Measurements from ENCODE around the gene ZFAND3. TPM values are rescaled to one million over a fixed set of nuclear protein-coding genes. Genes with fewer than 3 reads are reported as not detected.

The ZFAND3 gene
- total and polyA plus RNA-seq, 2 donors (not counting 3 experiments of a cell fraction or from before 2014, with no cell fraction given), result 15.4 to 54.2 TPM

GRCh38 chr6:37777272-37777834 is 42.2 kb upstream of the ZFAND3 start:
- BruUV-seq (replicated peaks), result no TSS peak
- Histone ChIP-seq H4K20me1 (replicated peaks; ENCODE audit: control insufficient read depth, extremely low read depth, insufficient read depth, low read length) (no peaks in the 10 kb centered on the region), H3K9ac (replicated peaks; ENCODE audit: extremely low read depth, insufficient read depth, low read length) (no peak overlapping the region), H2AFZ (ENCODE audit: low read depth, low read length) (no peak overlapping the region), H3K27ac (ENCODE audit: insufficient read depth, low read depth, low read length) (no peak overlapping the region), H3K4me2 (ENCODE audit: insufficient read depth, low read length) (no peak overlapping the region), H3K4me1 (ENCODE audit: control insufficient read depth, extremely low read depth, insufficient read depth, low read length) (no peaks in the 10 kb centered on the region), H3K4me3 (replicated peaks in 1 of 3; ENCODE audit: insufficient read depth in 1 of 3, low read depth in 1 of 3, low read length in 3 of 3) (no peak overlapping the region), H3K9me3 (replicated peaks; ENCODE audit: control insufficient read depth, insufficient read depth, low read length) (no peaks in the 10 kb centered on the region), H3K79me2 (ENCODE audit: control insufficient read depth, insufficient read depth, low read length) (no peaks in the 10 kb centered on the region), H3K27me3 (ENCODE audit: control insufficient read depth in 2 of 2, insufficient read depth in 2 of 2, low read length in 2 of 2) (peaks cover 11 to 12% of the 10 kb centered on the region in 2 experiments), H3K9me1 (replicated peaks; ENCODE audit: control insufficient read depth, extremely low read depth, insufficient read depth, low read length) (no peaks in the 10 kb centered on the region), H3K36me3 (ENCODE audit: control insufficient read depth in 2 of 2, extremely low read depth in 1 of 2, insufficient read depth in 2 of 2, low read length in 2 of 2) (no peaks in the 10 kb centered on the region)
- dilution Hi-C loops (cut with MboI; ENCODE audit: extremely low pct_ligation_motif_present, low sequenced_read_pairs), result no loop called here
- no peak for DNase-seq (ENCODE audit: low read depth, low spot score)
- CTCF ChIA-PET, result interaction anchor here (1.4 to 2.5 kb wide), 2 partner anchors 11 to 14 kb away, joined by 3 to 9 read pairs; no protein-coding TSS in a partner anchor
- TF ChIP-seq JUN (IDR thresholded peaks at IDR 0.05; ENCODE audit: borderline replicate concordance, insufficient read depth, insufficient read length, low read depth) (no peak), MYC (IDR thresholded peaks at IDR 0.05; ENCODE audit: low read depth, low read length) (no peak), FOS (IDR thresholded peaks at IDR 0.05; ENCODE audit: borderline replicate concordance, insufficient read depth, low read length) (no peak), POLR2A (IDR thresholded peaks at IDR 0.05; ENCODE audit: low read depth, low read length) (no peak), POLR2AphosphoS5 (IDR thresholded peaks at IDR 0.05; ENCODE audit: insufficient read depth, low read depth, low read length) (no peak), CTCF (IDR thresholded peaks at IDR 0.05; ENCODE audit: extremely low read depth in 1 of 2, insufficient read depth in 1 of 2, low read depth in 1 of 2, low read length in 2 of 2) (no peak), GATA2 (IDR thresholded peaks at IDR 0.05; ENCODE audit: insufficient read depth, insufficient read length, low read depth, low read length) (no peak), EZH2 (IDR thresholded peaks at IDR 0.05; ENCODE audit: borderline replicate concordance, low read depth, low read length, severe bottlenecking) (no peak)
- TF ChIP-seq, protein P1, sequence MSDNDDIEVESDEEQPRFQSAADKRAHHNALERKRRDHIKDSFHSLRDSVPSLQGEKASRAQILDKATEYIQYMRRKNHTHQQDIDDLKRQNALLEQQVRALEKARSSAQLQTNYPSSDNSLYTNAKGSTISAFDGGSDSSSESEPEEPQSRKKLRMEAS (IDR thresholded peaks at IDR 0.05; ENCODE audit: insufficient read depth, insufficient read length), result no peak
- no peak for FAIRE-seq
- POLR2A ChIA-PET, result no interaction called here
- intact Hi-C loops (cut with micrococcal nuclease), result no loop called here
